Activated CD8-positive, alpha-beta memory T cell treated with anti-CD3 and anti-CD28 coated beads, Interleukin-2, amount 50 U/mL, for 1 hour (primary cell): ENCODE results near the gene FSTL4.

Experiments
- DNase-seq: peaks from one replicate; pipeline ENCODE4 v3.0.0-alpha.2; 2020; ENCODE audit errors: extremely low read depth

The FSTL4 gene

DNA sequence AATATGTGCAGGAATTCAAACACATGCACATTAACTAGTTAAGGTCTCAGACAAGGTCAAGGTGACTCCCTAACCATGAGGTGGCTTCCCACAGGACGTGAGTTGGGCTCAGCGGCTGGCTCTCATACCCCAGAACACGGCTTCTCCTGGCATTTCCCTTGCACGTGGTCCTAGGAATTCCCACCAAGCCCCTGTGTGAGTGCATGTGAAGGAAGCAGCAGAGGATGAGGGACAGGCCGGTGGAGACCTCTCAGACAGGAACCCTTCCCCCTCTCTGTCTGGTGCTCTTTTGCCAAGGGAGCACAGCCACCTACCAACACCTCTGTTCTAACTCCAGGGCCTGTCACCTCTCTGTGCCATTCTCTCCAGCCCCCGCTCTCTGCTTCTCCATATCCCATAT is 271.0 kb downstream of the FSTL4 start:
- DNase-seq, result no peak

DNA sequence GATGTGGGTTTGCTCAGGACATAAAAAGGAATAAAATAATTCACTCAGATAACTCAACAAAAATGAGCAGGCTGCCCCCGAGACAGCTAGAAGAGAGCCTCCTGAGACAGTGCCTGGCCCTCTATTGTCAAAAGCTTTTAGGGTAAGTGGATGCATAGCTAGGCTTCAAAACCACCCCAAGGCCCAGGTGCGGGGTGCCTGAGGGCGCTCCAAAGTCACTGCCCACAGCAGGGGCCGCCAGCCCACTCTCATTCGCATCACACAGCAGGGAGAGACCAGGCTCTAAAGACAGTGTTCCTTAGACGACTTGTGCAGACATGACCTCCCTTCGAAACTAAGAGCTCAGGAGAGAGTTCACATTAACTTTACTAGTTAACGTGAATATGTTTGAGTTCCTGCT is 271.5 kb downstream of the FSTL4 start:
- DNase-seq, result no peak

DNA sequence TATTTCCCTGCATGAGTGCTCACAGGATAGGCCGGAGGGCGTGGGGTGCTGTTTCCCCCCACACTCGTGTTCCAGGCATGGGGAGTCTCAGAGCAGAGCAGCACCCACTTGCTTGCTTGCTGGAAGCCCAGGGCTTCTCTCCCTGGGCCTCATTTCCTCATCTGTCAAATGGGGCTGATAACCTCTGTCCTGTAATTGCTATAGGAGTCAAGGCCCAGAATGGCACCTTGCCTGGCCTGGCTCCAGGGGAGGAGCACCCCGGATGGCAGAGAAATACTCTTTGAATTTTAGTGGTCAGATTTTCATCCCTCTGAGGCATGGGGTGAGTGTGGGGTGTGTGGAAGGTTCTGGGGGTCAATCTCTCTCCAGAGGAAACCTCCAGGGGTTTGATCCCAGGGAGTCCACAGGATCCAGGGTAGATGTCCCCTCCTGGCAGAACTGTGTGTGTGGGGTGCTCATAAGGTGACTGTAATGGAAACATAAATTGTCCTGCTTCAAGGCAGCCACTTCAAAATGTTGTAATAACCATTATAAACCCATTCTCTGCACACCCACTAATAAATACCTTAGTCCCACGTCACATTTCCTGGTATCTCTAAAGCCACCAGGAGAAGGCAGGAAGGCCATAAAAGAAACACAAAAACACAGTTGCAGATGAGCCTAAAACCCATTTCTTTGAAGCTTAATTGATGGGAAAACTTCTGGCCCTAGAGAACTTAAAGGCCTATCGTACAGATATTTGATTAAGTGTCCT is 272.2 kb downstream of the FSTL4 start:
- DNase-seq, result no peak

DNA sequence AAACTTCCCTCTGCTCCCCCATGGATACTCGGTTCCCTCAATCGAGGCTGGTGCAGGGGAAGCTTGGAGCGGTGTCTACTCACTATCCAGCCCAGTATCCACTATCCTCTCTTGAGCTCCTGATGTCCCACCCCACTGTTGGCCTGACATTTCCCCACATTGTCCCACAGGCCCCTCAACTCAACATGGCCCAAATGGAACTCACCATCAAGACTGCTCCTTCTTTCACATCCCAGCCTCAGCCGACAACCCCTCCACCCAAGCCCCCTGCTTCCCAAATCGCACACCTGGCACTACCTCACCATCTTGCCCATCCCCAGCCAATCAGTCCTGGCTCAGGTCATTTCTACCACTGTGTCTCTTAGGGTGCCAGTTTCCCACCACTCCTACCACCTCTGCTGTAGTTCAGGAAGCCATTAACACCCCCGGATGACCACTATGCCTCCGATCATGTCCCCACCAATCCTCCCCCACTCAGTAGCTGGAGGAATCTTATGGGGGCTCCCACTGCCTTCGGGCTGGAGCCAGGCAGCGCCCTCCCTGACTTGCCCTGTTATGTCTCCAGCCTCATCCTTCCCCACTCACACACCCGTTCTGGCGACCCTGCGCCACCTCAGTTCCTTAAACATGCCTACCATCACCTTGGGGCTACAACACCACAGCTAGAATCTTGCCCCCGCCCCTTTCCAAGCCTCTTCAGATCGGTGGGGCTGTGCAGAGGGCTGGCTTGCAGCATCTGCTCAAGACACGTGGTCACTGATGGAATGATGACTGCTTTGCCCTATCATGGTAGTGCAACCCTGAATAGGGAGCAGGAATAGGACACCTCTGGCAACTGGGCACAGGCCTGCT is 273.6 kb downstream of the FSTL4 start:
- DNase-seq, result no peak

DNA sequence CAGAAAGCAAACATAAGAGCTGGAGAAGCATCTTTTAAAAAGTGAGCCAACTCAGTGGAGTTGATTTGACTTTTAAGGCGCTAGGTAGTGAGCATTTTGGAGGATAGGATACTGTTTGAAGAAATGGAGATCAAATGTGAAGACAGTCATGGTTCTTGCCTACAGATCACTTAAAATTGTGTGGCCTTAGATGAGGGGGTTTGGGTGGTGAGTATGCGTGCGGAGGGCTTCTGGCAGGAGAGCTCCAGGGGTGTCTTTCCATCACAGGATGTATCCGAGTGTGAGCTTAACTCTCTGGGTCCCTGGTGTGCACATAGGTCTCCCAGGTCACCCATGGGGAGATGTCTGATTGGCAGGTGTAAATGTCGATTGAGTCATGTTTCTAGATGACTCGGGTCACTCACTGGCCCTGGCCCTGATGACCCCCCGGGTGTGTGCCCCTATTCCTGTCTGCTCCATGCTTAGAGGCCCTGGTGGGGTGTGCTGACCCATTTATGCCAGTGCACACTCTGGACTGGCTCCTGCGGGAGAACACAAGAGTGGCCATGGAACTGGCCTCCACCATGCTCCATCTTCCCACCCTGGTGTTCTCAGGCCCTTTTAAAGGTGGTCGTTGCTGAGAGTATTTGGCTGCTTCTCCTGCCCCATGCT is 274.4 kb downstream of the FSTL4 start:
- DNase-seq, result no peak

DNA sequence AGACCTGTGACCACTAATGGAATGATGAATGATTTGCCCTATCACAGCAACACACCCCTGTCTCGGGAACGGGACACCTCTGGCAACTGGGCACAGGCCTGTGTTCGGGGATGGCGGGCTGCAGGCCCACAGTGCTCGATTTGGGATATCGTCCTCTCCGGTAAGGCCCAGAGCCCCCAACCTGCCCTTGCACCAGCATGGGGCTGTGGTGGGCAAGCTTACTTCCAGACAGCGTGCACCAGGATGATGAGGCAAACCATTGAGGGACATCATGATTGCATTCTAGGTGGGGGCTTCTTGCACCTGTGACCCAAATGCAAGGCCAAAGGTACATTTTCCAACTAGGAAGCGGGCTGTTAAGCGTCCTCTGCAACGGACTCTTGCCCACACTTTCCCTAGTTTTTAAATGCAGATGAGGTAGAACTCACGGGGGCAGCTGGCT is 275.4 kb downstream of the FSTL4 start:
- no peak for DNase-seq

DNA sequence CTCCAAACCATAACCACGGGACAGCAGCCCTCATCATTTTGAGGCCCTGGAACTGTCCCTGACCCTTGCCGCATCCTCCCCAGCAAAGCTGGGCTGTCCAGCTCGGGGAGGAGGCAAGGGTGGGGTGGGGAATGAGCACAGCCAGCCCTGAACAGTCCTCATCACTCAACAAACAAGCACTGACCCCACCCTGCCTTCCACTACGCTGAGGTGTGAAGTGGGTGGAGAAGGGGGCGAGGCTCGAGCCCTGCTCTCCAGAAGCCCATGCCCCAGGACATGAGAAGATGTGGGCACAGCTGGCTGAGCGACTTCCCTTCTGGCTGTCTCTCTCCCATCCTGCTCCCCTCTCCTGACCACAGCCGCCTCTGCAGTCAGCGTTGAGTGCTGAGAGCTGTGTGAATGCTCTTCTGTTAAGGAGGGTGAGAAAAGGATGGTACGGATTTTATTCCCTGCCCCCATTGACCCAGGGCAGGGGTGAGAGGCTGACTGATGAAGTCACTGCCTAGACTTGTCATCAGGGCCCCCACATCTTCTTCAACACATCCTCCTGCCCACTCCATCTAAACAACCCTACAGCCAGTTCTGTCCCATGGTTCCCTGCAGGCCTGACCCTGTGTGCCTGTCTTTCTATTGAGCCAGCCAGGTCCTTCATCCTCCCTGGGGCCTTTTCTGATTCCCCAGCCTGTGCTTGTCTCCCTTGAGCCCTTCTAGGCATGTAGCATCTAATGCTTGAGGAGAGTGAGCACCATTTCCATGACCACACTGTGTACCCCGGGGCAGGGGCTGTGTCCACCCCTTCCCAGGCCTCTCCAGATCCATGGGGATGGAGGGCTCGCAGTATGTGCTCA is 276.0 kb downstream of the FSTL4 start:
- DNase-seq, result no peak

DNA sequence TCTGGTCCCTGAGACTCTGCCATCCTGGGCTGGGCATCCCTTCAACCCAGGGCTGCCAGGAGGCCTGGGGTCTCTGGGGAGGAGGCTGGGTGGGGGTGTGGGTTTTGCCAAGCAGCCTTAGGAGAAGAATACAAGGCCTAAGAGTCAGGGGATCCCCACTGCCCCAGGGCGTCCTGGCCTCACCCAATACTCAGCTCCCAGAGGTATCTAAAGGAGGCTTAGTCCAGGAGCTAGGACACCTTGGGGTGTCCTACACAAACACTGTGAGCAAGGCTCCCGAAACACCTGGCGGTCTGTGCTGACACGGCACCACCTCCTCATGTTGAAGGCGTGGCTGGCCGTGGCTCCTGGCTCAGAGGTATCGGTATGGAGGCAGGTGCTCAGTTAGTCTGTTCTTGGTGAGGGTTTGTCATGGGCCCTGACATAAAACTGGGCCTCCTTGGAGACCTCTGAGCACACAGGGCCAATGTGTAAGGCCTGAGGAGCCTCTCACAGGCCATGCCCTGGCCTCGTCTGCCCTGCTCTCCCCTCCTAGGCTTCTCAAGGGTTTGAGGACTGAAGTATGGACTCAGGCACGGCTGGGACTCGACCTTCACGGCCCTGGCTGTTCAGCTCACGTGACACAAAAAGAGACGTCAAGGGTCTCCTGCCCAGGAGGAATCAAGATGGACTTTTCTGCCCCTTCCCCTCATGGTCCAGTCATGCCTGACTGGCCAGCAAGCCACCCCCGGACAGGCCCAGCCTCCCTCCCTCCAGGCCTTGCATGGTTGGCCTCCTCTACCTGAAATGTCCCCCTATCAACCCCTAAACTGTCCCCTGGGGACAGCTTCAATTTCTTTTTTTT is 277.3 kb downstream of the FSTL4 start:
- no peak for DNase-seq

DNA sequence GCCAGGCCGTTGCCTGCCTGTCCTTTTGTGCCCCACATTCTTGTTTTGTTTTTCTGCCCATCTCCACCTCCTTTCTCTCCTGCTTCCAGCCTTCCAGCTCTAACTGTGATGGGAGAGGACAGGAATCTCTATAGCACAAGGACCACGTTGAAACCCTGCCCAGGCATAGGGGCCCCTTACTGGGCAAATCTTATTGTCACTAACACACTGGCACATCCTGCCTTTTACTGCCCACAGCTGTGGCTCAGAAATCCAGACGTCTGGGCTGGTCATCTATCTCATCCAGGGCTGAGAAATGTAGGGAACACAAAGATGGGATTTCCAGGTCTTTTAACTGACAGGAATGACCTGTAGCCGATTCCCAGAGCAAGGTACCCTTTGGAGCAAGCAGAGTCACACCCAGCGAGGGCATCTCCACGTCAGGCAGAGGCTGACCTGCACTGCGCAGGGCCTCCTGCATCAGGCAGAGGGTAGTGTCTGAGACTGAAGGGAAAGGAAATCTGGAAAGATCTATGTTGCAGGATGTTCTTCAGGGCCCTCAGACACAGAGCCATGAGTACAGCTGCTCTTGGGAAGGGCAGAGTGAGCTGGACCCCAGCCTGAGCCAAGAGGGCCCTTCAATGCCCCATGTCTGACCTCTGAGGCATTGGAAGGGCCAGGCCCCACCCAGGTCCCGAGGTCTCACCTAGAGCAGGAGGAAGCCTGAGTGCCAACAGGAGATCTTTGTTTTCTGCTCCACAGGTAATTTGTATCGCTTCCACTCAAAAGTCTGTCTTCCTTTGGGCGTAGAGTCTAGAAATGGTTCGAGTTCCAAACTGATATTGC is 278.8 kb downstream of the FSTL4 start:
- no peak for DNase-seq

DNA sequence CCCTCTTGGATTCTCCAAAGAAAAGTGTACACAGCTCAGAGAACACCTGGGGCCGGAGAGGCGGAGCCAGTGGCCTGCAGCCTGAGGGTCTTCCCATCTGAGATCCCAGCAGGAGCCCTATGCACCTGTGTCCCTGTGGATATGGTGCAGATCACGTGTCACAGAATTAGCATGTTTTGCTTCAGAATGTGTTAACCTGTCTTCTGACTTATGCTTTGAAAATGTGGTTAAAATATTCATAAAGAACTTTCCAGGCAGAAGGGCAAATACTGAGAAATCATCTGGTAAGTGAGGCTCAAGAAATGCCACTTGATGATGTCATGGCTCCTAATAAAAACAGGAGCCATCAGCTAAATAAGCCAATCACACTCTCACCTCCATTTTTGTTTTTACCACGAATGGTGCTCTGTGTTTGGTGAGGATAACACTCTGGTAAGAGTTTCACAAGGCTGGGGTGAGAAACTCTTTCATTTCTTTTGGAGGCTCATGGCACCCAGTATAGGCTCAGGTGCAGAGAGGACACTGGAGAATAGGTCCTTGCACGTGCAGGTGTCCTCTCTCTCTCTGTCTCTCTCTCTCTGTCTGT is 279.8 kb downstream of the FSTL4 start:
- DNase-seq, result no peak

DNA sequence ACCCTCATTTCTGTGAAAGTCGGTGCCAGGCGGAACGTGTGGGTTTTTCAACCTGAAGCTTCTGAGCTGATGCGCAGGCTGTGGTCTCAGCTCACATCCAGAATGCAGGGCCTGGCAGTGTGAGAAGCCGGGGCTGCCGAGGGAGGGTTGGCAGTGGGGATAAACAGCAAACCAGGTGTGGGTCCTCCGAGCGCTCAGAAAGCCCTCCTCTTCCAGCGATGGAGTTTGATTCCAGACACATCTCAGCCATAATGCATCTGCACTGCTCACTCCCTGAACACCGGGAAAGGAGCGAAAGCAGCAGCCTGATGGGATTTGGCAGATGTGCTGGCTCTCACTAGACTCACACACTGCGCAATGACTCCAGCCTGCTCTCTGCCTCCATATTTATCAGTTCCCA is 280.4 kb downstream of the FSTL4 start:
- DNase-seq, result no peak

DNA sequence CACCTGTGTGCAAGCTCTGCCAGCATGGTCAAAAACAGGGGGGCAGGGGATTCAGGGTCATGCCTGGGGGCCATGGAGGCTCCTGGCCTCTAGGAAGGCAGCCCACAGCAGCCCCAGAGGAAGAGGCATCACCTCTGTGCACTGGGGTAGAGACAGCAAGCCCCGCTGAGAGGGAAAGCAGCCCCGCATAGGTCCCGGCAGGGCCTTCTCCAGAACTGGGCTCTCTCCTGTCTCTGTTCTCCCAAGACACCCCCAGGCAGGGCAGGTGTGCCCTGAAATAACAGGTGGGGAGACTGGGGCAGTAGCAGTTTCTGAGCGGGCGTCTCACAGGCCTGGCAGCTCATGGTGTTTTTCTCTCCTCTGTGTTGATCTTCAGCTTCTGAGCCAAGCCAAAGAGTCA is 281.4 kb downstream of the FSTL4 start:
- DNase-seq, result no peak

DNA sequence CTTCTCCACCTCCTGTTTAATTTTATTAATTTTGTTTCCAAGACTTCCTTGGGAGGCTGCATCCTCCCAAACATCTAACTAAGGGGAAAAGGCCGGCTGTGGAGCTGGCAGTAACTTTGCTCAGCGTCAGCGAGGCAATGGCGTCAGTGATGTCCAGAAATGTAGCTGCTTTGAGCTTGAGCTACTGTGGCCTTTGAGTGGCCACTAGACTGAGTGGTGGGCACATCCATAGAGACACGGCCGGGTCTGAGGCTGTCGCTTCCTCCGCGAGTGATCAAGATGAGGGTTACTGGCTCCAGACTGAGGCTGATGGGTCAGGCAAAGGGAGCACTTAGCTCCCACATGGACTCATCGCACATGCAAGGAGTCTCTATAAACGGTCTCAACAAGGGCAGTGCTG is 283.5 kb downstream of the FSTL4 start:
- no peak for DNase-seq

DNA sequence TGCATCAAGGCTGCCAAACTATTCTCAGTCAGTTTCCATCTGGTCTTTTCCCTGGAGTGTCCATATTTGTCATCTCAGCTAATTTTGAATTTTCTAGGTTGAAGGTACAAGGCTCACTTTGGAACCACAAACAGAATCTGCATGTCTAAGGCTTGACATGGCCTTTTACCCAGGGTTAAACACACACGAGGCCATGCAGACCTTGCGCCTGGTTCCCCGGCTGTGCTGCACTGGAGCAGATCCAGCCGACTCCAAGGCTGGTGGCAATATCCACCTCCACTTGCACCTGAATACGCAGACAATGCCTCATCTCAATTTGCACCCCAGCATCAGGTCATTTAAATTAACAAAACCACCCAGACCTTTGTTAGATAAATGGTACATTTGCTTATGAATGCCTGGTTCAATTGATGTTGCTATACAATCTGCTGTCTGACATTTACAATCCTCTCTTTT is 284.4 kb downstream of the FSTL4 start:
- DNase-seq, result no peak

DNA sequence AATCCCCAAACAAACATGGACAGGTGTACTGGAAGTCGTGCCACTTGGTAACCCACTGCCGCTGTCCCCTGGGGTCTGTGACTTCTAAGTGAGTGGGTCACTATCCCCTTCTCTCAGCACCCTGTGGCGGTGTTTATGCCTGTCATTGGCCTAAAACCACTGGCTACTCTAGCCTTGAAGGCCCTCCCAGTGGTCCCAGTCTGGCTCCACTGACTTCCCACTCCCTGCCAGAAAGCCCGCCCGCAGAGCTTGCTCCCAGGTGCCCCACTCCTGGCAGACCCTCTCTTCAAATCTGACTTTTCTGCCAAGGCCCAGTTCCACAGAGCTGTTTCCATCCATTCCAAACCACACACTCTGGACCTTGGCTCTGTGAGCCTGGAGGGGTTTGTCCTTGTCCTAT is 286.0 kb downstream of the FSTL4 start:
- DNase-seq, result no peak

DNA sequence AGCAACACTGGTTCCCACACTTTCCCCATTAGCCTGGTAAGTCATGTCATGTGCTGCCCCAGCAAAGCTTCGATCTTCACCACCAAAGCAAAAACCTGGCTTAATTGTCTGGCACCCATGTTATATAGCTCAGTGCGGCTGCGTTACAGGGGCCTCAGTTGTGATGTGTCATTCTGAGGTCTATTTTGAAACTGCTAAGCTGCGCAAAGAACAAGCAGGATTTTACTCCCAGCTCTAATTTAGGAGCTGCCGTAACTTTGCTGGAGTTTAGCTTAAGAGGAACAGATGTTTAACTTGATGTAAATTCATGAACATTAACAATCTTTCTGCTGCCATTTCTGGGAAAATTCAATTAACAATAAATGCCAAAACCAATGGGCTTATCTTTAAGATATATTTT is 286.5 kb downstream of the FSTL4 start:
- no peak for DNase-seq

DNA sequence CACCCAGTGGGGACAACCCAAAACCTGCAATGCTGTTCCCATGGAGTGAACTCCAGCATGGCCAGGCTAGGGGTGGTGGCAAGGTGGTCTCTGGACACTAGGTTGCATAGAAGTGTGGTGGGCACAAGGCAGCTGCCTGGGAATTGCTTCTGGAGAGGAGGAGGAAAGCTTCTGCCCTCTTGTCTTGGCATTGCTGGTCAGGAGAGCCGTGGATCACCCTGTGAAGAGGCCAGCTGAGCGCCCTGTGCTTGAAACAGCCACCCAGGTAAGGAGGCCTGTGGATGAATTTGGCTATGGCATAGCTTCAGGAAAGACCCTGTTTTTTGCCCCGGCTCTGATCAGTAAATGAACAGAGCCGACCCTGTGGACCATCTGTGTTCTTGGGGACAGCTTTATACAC is 287.4 kb downstream of the FSTL4 start:
- no peak for DNase-seq

DNA sequence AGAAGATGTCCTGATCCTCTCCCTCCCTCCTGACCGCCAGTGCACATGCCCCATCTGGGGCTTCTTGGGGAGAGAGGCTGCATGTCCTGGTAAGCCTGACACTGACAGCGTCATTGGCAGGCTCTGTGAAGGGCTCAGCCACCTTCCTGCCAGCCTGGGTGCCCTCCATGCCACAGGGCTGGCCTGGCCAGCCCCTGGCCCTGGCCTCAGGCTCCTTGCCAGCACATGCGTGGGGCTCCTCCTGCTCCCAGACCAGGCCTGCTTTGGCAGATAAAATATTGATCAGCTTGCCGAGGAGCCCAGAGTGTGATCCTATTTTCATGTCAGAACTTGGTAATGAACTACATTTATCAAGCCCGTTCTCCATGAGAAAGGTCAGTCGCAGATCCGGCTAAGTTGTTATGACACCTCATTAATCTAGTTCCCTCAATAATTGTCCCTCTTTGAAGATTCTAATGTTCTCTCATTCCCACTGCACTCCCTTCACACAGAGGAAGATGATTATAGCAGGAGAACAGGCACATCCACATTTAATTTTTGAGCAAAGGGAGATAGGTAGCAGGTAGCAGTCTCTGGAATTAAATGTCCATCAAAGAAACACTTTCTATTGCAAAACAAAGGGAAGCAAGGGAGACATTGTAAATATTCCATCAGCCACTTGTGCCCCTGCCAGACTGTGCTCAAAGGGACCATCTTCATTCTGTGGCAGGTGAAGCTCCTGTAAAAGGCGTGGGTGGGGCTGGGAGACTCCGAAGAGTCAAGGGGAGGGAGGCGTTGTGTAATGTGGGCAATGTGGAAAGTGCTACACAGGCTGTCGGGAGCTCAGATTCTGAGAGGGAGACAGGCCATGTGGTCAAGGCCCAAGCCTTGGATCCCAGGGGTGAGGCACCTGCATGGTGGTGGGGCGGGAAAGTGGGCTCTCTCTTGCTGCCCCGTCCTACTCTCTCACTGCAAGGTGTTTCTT is 288.6 kb downstream of the FSTL4 start:
- DNase-seq, result no peak
